Measurements from ENCODE around the gene SORCS2. TPM values are rescaled to one million over a fixed set of nuclear protein-coding genes. Genes with fewer than 3 reads are reported as not detected.

Gene SORCS2
- total and polyA plus RNA-seq, 2 of the 8 experiments (the other 6 are each of a cell fraction or from before 2014, with no cell fraction given) = 0.36 to 1.8 TPM

GRCh38 chr4:7481227-7481626, 288.9 kb downstream of the SORCS2 start:
- H3K9me3 ChIP-seq (ENCODE audit: insufficient read depth in 2 of 2, low read depth in 1 of 2, low read length in 1 of 2) = no peaks in the 10 kb centered on the region
- no peaks in the 10 kb centered on the region for H3K23me2 ChIP-seq (ENCODE audit: low read depth, low read length)
- FAIRE-seq (no peak), DNase-seq (ENCODE audit: low read depth in 1 of 2, low spot score in 2 of 2) (no peak)
- no peak overlapping the region for H3K18ac ChIP-seq (ENCODE audit: extremely low read depth, low read length)
- H3K27ac ChIP-seq (ENCODE audit: low read depth, low read length) = no peak overlapping the region
- H4K5ac ChIP-seq (ENCODE audit: insufficient read length, low read depth, low read length) = no peak overlapping the region
- H2BK15ac ChIP-seq (ENCODE audit: low read length) = no peak overlapping the region
- H4K91ac ChIP-seq (replicated peaks; ENCODE audit: insufficient read length, low read length) = no peak overlapping the region
- no peak overlapping the region for H3K9ac ChIP-seq (replicated peaks in 1 of 4; ENCODE audit: extremely low read depth in 1 of 4, low read depth in 3 of 4, low read length in 3 of 4)
- no peak overlapping the region for H3K14ac ChIP-seq (ENCODE audit: insufficient read length)
- POLR2A ChIA-PET (ENCODE audit: partially characterized antibody) = no interaction called here
- H3K36me3 ChIP-seq (ENCODE audit: control insufficient read depth in 2 of 4, insufficient read depth in 4 of 4, low read length in 3 of 4) = no peaks in the 10 kb centered on the region
- H2AK5ac ChIP-seq (ENCODE audit: low read depth, low read length) = no peak overlapping the region
- 87% methylated on average over 12 of the region's 14 CpGs; no CpG with 5 or more reads in 1 of the 2 experiments for WGBS, 2 experiments (ENCODE audit: extremely low coverage in 1 of 2, insufficient coverage in 1 of 2, insufficient read length in 1 of 2, insufficient replicate concordance in 2 of 2, low coverage in 1 of 2, low lambda C conversion rate in 2 of 2, missing lambda C conversion rate in 1 of 2)
- no peak overlapping the region for H2BK5ac ChIP-seq (ENCODE audit: low read depth, low read length)
- H2BK20ac ChIP-seq (ENCODE audit: low read length) = no peak overlapping the region
- H3K4ac ChIP-seq (replicated peaks; ENCODE audit: insufficient read length, low read depth, low read length) = no peak overlapping the region
- H2BK120ac ChIP-seq (replicated peaks; ENCODE audit: low read depth, low read length) = no peak overlapping the region
- no peak overlapping the region for H3K4me3 ChIP-seq (ENCODE audit: extremely low read depth in 1 of 4, insufficient read depth in 2 of 4, low read depth in 3 of 4, low read length in 4 of 4)
- no peaks in the 10 kb centered on the region for H3K79me2 ChIP-seq (ENCODE audit: control insufficient read depth in 1 of 2, insufficient read depth in 2 of 2, low read length in 2 of 2)
- no peak overlapping the region for H3K56ac ChIP-seq (replicated peaks; ENCODE audit: insufficient read length, low read depth, low read length)
- no peak overlapping the region for H3K23ac ChIP-seq (ENCODE audit: insufficient read length)
- no peak overlapping the region for H2AFZ ChIP-seq (ENCODE audit: low read length)
- H3K79me1 ChIP-seq (ENCODE audit: low read depth, low read length) = no peaks in the 10 kb centered on the region
- no peak overlapping the region for H2BK12ac ChIP-seq (ENCODE audit: low read depth, low read length)
- peak overlapping the region; percentile 84; the same call in 1 of the 2 replicates for H4K8ac ChIP-seq (ENCODE audit: extremely low read depth, insufficient read depth, low read length)
- no peaks in the 10 kb centered on the region; a peak in 1 of 7 replicates for H3K27me3 ChIP-seq (replicated peaks in 1 of 4; ENCODE audit: control insufficient read depth in 3 of 4, extremely low read depth in 1 of 4, insufficient read depth in 3 of 4, low read length in 3 of 4)
- CTCF ChIA-PET (ENCODE audit: partially characterized antibody) = no interaction called here
- no peaks in the 10 kb centered on the region for H4K20me1 ChIP-seq (replicated peaks in 1 of 2; ENCODE audit: control insufficient read depth in 1 of 2, insufficient read depth in 2 of 2, low read length in 2 of 2)
- no peaks in the 10 kb centered on the region; a peak in 2 of 7 replicates for H3K4me1 ChIP-seq (replicated peaks in 1 of 4; ENCODE audit: control insufficient read depth in 3 of 4, insufficient read depth in 4 of 4, low read length in 3 of 4)
- H3K4me2 ChIP-seq (ENCODE audit: insufficient read depth in 1 of 2, low read depth in 2 of 2, low read length in 2 of 2) = no peak overlapping the region
- TF ChIP-seq YY1 (IDR thresholded peaks at IDR 0.05; ENCODE audit: low read depth, low read length) = no peak
- no peak for TF ChIP-seq ZNF274 (IDR thresholded peaks at IDR 0.05; ENCODE audit: borderline replicate concordance, extremely low read depth, low read length)
